HG02973 (cell line): ENCODE data around the gene GMDS.

Source experiments
- ATAC-seq: cut with Tn5 transposase; IDR thresholded peaks from one replicate; pipeline ENCODE4 v1.9.1; 2021; ENCODE audit warnings: moderate library complexity; ENCODE audit not compliant: unreplicated experiment

Gene GMDS

DNA sequence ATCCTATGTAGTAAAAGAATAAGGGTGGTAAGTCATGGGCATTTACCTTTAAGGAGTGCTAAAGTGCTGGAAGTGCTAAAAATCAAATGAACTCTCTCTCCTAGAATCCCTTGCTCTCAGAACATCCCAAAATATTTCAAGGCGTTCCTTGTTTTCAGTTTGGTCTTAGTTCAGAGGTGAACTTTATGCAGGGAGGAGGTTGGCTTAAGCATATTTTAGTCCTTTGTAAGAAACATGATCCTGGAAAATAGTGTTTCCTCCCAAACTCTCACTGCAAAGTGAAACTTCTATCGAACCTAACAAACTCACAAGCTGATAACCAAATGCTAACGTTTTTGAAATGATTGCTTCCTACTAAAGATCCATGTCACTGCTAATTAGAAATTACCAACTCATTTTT lies 404.3 kb downstream of the GMDS start:
- ATAC-seq: no peak

GRCh38 chr6:1840491-1841121 lies 404.8 kb downstream of the GMDS start:
- no peak for ATAC-seq

GRCh38 chr6:1839361-1839760 lies 406.0 kb downstream of the GMDS start:
- ATAC-seq: no peak

DNA sequence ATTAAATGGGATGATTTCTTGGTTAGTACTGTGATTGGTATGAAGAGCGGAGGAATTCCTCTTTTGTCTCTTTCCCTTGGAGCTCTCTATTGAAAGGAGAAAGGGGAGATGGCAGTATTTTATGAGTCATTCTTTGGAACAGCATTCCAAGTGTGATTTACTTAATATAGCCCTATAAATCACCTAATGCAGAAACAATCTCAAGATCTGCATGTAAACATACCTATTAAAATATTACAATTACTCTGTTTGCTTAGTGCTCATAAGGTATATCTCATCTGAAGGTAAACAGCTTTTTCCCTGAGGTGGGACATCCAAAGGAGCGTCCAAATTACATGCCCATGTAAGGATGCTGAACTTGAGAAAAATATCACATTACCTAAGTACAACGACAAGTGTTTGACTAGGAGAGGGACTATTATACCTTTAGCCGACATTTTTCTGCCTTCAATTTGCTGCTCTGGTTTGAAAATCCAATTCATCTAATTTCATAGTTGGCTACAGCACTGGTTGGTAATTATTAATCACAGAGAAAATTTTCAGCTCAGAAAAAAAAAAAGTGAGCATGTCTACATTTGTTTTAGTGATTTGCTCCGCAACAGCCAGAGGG lies 406.7 kb downstream of the GMDS start:
- ATAC-seq: no peak

DNA sequence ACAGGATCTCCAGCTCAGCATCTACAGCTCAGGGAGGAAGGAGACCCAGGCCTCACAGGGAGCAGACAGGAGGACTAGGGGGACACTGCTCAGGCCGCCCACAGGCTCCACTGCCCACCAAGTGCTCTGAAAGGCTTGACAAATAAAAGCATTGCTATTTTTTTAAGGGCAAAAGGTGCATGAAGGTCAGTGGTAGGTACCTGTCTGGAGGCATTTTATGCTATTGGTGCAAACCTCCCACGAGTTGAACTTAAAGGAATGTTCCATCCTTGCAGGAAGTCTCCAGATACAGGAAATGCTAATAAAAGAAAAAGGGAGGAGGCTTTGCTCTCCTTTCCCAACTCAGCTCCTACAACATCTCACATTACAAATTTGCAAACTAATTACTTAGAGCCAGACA lies 407.6 kb downstream of the GMDS start:
- no peak for ATAC-seq

DNA sequence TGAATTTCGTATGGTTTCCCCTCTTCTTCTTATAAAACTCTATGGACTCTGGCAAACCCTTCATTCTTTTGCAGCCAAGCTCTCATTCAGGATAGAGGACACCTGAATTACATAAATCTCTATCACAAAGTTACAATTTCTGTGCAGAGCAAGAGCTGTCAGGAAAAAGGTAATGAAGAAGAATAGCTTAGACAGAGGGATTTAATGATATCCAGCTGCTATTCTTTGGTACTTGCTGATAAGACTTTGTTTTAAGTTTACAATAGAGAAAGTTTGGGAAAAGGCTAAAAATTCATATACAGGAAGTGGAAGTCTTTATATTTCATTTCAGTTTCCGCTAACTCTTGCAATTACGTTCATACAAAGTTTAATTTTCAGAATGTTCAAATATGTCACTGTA lies 408.7 kb downstream of the GMDS start:
- no peak for ATAC-seq

DNA sequence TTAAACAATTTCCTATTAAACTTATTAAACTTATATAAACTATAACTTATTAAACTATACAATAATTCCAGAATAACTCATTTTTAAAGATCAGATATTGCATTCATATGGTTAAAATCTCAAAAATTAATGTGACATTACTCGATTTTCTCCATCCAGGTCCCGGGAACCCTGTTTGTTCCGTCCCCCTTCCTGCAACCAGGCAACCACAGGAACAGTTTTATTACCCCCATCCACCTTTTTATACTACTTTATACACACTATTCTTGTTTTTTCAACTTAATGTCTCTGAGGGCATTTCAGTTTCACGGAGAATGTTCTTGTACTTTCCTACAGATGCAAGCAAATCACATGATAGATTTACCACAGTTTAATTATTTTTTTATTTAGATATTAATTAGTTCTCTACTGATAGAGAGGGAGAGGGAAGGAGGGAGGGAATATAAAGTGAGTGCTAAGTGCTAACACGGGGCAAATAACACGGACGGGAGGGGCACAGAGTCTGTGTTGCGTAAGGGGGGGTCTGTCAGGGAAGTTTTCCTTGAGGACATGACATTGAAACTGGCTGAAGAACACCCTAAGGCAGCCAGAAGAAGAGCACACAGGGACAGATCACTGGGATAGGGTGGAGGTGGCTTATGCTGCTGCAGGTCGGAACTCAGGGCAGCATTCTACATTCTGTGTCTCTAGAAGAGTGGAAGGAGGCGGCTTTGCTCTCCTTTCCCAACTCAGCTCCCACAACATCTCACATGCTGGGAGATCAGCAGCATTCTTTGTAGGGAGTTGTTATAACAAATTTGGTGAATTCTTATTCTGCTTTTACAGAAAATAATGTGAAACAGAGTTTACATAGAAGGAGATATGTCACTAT lies 410.5 kb downstream of the GMDS start:
- ATAC-seq: no peak

- no peak for ATAC-seq
Observed at GRCh38 chr6:1834207-1834606, 411.2 kb downstream of the GMDS start.

DNA sequence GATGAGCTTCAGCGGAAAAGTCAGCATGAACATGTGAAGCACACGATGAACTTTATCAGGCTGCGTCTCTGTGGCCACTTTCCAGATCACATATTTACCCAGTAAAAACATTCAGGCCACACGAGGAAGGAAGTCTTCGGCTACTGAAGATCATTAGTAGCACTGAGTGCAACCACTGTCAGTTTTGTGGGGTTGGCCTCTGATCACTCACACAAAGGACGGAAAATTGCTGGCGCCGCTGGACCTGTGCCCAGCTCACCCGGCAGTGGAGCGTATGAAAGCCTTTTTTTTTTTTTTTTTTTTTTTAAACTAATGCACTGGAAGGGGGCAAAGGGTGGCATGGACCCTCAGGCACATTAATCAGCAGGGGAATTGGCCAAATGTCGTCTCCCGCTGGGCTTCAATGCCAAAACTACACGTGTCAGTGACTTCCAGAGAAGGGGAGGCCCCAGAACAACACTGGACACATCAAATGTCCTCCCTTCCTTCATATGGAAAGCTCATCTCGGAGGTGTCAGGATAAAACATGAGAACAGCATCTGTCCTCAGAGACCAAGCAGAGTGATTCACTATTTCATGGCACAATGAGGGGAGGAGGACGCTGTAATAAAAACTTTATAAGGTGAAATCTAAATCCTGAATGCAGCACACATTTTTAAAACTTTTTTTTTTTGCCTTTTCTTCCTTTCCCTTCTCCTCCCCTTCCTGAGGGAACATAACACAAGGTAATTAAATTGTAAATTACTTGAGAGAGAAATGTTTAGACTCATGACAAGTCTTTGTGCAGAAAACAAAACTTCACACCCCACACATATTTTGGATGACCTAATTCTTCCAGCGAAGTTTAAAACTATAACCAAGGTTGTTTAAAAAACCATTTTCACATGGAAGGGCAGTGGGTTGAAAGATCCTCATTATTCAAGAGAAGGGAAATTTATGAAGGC lies 412.3 kb downstream of the GMDS start:
- ATAC-seq: no peak

DNA sequence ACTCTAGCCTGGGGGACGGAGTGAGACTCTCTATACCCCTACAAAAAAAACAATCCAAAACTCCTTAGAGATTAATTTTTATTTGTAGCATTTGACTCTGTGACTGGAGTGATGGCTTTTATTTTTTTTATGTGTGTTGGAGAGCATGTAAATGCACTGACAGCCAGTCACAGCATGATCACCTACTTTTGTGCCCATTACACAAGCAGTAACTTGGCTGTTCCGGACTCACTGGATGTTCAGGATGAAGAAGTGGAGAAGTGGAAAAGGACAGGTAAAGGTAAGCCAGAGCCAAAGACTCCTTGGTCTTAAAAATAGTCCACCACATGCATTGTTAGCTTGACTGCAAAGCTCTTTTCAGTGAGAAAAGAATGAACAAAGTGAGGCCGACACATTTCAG lies 413.0 kb downstream of the GMDS start:
- ATAC-seq: no peak

- no peak for ATAC-seq
Observed at GRCh38 chr6:1827984-1828793, 417.2 kb downstream of the GMDS start.

DNA sequence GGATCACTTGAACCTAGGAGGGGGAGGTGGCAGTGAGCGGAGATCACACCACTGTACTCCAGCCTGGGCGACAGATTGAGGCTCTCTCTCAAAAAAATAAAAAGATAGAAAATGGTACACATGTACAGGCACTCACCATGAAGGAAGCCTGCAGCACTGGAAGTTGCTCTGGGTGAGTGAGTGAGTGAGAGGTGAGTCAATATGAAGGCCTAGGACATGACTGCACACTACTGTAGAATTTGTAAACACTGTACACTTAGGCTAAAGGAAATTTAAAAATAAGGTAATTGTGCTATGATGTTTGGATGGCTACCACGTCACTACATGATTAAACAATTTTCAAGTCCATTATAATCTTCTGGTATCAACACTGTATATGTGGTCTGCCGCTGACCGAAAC lies 419.5 kb downstream of the GMDS start:
- no peak for ATAC-seq

GRCh38 chr6:1825277-1825676 lies 420.1 kb downstream of the GMDS start:
- ATAC-seq: no peak

GRCh38 chr6:1821513-1822183 lies 423.8 kb downstream of the GMDS start:
- ATAC-seq: no peak

DNA sequence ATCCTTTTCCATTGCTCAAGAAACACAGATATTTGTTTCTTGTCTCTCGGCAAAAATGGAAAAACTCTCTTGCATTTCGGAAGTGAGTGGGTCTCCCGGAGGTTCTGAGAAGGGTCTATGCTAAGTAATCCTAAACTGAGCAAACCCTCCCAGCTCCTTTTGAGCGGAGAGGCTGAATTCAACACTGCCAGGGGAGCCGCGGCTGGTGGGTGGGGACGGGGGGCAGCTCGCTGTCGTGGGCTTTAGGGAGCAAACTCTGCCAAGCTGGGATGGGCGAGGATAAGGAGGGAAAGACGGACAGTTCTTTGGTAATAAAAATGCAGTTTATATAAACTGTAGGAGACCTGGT lies 424.3 kb downstream of the GMDS start:
- no peak for ATAC-seq

DNA sequence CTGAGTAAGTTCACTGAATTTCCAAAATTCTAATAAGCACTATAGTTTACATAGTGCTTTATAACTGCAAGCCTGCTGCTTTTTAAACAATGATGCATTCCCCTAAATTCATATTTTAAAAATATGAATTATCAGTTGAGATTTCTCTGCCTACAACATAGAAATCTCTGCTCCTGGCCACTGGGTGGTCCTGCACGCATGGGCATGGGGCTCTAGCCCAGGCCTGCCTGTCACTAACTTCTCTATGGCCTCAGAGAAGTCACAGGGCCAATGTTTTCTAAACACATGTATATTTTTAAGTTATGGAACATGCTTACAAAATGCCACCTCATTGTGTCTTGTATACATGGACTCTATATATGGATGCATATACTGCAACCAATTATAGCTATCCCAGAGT lies 424.7 kb downstream of the GMDS start:
- no peak for ATAC-seq

- ATAC-seq: no peak
Observed at GRCh38 chr6:1820165-1820564, 425.2 kb downstream of the GMDS start.

GRCh38 chr6:1819007-1819406 lies 426.4 kb downstream of the GMDS start:
- ATAC-seq: no peak

- no peak for ATAC-seq
Observed at GRCh38 chr6:1817033-1817761, 428.2 kb downstream of the GMDS start.
